Cardiac muscle cell (in vitro differentiated cells and primary cell): ENCODE data around the gene FARP2. TPM values are rescaled to one million over a fixed set of nuclear protein-coding genes. Genes with fewer than 3 reads are reported as not detected.

Experiments
- DNase-seq, 2 donors: peaks; one replicate each; pipeline versions ENCODE4 v3.0.0 to v3.0.0-alpha.2; 2010 to 2017; ENCODE audit warnings: low read depth in 1 of 2, low spot score in 1 of 2
- H3K27ac ChIP-seq: fragments of 200-600 bp; sonication (generic); 2 replicates; pipeline ENCODE4 v1.5.1; 2016
- H3K27me3 ChIP-seq: fragments of 200-600 bp; sonication (generic); 2 replicates; pipeline ENCODE4 v1.6.0; 2016; ENCODE audit warnings: control low read depth
- H3K36me3 ChIP-seq: fragments of 200-600 bp; sonication (generic); 2 replicates; pipeline ENCODE4 v1.5.1; 2016; ENCODE audit warnings: control low read depth
- H3K4me1 ChIP-seq: fragments of 200-600 bp; sonication (generic); 2 replicates; pipeline ENCODE4 v1.8.1; 2017; ENCODE audit warnings: low read depth, mild to moderate bottlenecking, mixed run types
- H3K4me3 ChIP-seq: fragments of 200-600 bp; sonication (generic); 2 replicates; pipeline ENCODE4 v1.5.1; 2016; ENCODE audit warnings: mild to moderate bottlenecking
- H3K9me3 ChIP-seq: fragments of 200-600 bp; sonication (generic); 2 replicates; pipeline ENCODE4 v1.5.1; 2017; ENCODE audit warnings: low read depth, mild to moderate bottlenecking, control low read depth
- CTCF ChIP-seq: IDR thresholded peaks from 2 replicates; pipeline ENCODE4 v1.5.1; 2012; ENCODE audit warnings: low read depth, mild to moderate bottlenecking, low read length
- polyA plus RNA-seq: library from polyadenylated mRNA; unstranded; fragments of >200 nt; fragmentation: Nextera tagmentation; extraction: Ambion mirVana; gene quantifications from 2 replicates; pipeline ENCODE4 v1.2.1, GENCODE V29; 2016
- total RNA-seq: library from RNA; depleted of rRNA; stranded (reverse); fragments of >200 nt; gene quantifications from 2 replicates; pipeline ENCODE4 v1.2.3, GENCODE V29; 2016

FARP2 gene
- total and polyA plus RNA-seq, 2 experiments from 2014 or later, result 24.4 to 26.5 TPM

- H3K4me1 ChIP-seq, result no peaks in the 10 kb centered on the region
- DNase-seq, result peak; percentile 44 to 66
- H3K36me3 ChIP-seq, result no peaks in the 10 kb centered on the region
- peak overlapping the region; percentile 15 for H3K4me3 ChIP-seq
- peaks cover 44% of the 10 kb centered on the region for H3K27me3 ChIP-seq
- H3K9me3 ChIP-seq, result no peaks in the 10 kb centered on the region
- H3K27ac ChIP-seq, result no peak overlapping the region
- TF ChIP-seq CTCF, result no peak
These were observed 184.9 kb downstream of the FARP2 start for GRCh38 chr2:241540771-241541561.

DNA sequence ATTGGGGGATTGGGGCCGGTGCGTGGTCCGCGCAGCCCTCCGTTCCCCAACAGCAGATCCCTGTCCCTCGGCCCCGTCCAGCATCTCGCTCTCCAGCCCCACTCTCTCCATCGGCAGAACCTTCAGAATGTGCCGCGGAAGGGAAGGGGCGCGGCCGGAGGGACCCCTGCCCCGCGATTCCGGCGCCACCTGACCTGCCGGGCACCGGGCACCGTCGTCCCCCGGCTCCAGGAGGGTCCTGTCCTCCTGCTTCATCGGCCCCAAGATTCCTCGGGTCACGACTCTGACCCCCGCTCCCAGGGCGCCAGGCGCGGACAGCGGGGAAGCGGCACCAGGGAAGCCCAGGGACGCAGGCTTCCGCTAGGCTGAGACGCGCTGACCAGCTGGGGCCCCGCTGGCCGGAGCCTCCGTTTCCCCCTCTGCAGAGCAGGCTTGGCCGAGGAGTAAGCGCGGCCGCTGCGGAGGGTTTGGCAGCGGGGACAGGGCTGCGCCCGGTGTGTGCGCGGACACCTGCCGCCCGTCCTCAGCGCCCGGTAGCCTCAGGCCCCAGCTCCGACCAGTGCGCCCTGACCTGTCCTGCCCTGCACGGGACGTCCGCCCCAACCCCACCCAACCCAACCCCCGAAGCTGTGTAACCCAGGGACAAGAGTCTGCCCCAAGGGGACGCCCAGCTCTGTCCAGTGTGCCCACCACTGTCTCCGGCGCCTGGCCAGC lies 185.6 kb downstream of the FARP2 start:
- Histone ChIP-seq H3K9me3 (no peaks in the 10 kb centered on the region), H3K27ac (no peak overlapping the region), H3K4me3 (peak overlapping the region; percentile 15), H3K27me3 (peaks cover 44% of the 10 kb centered on the region), H3K4me1 (no peaks in the 10 kb centered on the region), H3K36me3 (no peaks in the 10 kb centered on the region)
- peak in 1 of 2 donors; percentile 9 for DNase-seq
- TF ChIP-seq CTCF, result no peak

GRCh38 chr2:241542278-241542605 lies 186.2 kb downstream of the FARP2 start:
- Histone ChIP-seq H3K9me3 (no peaks in the 10 kb centered on the region), H3K36me3 (no peaks in the 10 kb centered on the region), H3K27ac (no peak overlapping the region), H3K4me1 (no peaks in the 10 kb centered on the region), H3K4me3 (no peak overlapping the region), H3K27me3 (peaks cover 44% of the 10 kb centered on the region)
- no peak for DNase-seq
- no peak for TF ChIP-seq CTCF

Other genes with a start within 250 kb of the FARP2 start
- gene PASK, start 206.8 kb upstream of the FARP2 start, total RNA-seq, result 8.5 and 11.9 TPM in 2 replicates
- 4.7 and 7.0 TPM in 2 replicates for gene PASK, start 206.8 kb upstream of the FARP2 start, polyA plus RNA-seq
- gene PPP1R7, start 205.8 kb upstream of the FARP2 start, total RNA-seq, result 44.0 and 56.5 TPM in 2 replicates
- 70.1 and 98.4 TPM in 2 replicates for gene PPP1R7, start 205.8 kb upstream of the FARP2 start, polyA plus RNA-seq
- gene ANO7, start 167.6 kb upstream of the FARP2 start, total RNA-seq, result 2.7 and 2.8 TPM in 2 replicates
- 2.7 and 3.4 TPM in 2 replicates for gene ANO7, start 167.6 kb upstream of the FARP2 start, polyA plus RNA-seq
- 313 and 329 TPM in 2 replicates for gene HDLBP, start 40.6 kb upstream of the FARP2 start, total RNA-seq
- gene HDLBP, start 40.6 kb upstream of the FARP2 start, polyA plus RNA-seq, result 261 and 295 TPM in 2 replicates
- gene SEPTIN2, start 40.4 kb upstream of the FARP2 start, total RNA-seq, result 334 and 386 TPM in 2 replicates
- gene SEPTIN2, start 40.4 kb upstream of the FARP2 start, polyA plus RNA-seq, result 627 and 695 TPM in 2 replicates
- 360 and 422 TPM in 2 replicates for gene STK25, start 152.3 kb downstream of the FARP2 start, total RNA-seq
- gene STK25, start 152.3 kb downstream of the FARP2 start, polyA plus RNA-seq, result 295 and 302 TPM in 2 replicates
- gene BOK, start 202.5 kb downstream of the FARP2 start, total RNA-seq, result 45.8 and 47.5 TPM in 2 replicates
- 27.2 and 32.2 TPM in 2 replicates for gene BOK, start 202.5 kb downstream of the FARP2 start, polyA plus RNA-seq